Activated CD4-positive, alpha-beta T cell treated with anti-CD3 and anti-CD28 coated beads for 4 hours (primary cell): ENCODE data around the gene ASCL5.
"Not testable (repeated sequence)": the region's sequence is repeated elsewhere in the genome, so short reads cannot be mapped to it uniquely, and the experiment has no call there.

Experiments used
- DNase-seq, 2 donors: peaks; one replicate each; pipeline ENCODE4 v3.0.0-alpha.2; 2020

ASCL5 gene, protein sequence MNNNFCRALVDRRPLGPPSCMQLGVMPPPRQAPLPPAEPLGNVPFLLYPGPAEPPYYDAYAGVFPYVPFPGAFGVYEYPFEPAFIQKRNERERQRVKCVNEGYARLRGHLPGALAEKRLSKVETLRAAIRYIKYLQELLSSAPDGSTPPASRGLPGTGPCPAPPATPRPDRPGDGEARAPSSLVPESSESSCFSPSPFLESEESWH

DNA sequence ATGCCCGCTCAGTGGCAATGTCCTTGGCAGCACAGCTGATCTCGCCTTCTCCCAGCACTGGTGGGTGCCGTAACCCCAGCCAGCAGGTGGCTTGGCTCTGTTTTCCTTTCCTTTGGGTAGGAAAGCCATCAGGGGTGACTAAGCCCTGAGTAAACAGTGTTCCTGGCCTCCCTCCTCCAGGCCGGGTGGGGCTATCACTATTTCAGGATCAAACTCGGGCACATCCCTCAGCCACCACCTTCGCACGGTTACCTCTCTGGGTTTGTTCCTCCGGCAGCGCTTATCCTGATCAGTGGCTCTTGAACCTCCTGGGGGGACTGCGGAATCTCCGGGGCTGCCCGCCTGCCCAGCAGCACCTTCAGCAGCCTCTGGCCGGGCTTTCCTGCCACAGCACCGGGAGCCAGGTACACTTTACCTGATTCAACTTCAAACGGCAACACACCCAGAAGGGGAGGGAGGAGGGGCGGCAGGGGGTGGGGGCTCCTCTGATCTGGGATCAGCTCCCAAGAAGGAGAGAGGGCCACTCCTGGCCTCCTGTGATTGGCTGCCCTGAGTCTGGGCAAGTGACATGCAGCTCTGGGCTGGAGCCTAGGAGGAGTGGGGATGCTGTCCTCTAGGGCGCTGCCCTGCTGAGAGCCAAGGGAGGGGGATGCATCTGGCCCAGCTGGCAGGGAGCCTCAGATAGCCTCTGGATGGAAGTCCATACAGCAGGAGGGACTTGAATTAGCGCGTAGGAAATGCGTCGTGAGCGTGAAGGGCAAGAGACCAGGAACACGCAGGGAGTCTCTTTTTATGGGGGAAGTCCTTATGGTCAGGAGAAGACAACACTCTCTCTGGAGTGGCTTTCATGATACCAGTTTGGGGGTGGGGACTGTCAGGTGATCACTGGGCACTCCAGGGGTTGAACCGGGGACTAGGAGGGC, at the start of gene ASCL5:
Gene ASCL5, minus strand, starts transcription at position 353 of the 923 bp plus-strand sequence. CDS start 11,812 bp downstream, outside the sequence.
- DNase-seq, result no peak

GRCh38 chr1:201175820-201176500, 49.0 kb upstream of the ASCL5 start:
- no peak for DNase-seq

GRCh38 chr1:201173736-201174135, 46.8 kb upstream of the ASCL5 start:
- DNase-seq, result no peak

GRCh38 chr1:201172999-201173610, 46.1 kb upstream of the ASCL5 start:
- no peak for DNase-seq

- DNase-seq, result no peak
Measured at GRCh38 chr1:201172326-201172725, 45.3 kb upstream of the ASCL5 start.

DNA sequence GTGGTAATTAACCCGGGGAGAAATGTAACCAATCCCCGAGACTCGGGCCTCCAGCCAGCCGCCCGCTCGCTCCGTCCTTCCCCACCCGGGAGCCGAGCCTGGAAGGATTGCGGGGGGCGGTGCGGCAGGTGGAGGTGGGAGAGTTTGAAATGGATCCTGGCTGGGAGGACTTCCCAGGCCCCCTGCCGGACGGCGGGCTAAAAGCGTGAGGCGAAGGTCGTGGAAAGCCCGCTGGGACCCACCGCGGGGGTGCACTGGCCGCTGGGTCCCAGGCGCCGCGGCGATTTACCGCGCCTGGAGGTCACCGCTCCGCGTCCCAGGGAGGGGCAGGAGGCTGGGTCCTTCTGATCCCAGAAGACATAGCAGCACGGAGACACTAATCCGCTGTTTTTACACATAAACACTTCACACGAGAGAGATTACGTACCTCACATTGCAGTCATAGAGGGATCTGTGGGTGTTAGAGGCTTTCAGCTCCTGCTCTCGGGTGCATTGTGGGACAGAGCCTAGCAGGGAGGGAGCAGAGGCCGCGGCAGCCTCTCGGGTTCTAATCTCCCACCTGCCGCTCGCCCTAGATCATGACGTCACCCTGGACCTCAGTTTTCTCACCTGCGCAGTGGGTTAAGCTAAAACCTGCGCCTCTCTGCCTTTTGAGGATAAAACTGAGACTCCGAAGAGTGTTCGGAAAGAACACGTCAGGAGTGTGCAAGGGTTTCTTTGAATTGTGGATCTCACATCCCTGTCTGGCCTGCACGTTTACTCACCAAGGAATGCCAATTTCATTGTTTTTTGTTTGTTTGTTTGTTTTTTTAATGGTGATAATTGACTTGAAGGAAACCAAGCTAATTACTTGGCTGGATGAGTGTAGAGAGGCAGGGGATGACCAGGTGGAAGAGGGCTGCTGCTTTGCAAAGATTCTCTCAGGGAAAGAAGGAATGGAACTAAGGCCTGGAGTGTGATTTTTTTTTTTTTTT, 44.4 kb upstream of the ASCL5 start:
- DNase-seq, result peak; percentile 26 to 33

- DNase-seq, result peak; percentile 57 to 58
Measured at GRCh38 chr1:201170533-201171062, 43.6 kb upstream of the ASCL5 start.

DNA sequence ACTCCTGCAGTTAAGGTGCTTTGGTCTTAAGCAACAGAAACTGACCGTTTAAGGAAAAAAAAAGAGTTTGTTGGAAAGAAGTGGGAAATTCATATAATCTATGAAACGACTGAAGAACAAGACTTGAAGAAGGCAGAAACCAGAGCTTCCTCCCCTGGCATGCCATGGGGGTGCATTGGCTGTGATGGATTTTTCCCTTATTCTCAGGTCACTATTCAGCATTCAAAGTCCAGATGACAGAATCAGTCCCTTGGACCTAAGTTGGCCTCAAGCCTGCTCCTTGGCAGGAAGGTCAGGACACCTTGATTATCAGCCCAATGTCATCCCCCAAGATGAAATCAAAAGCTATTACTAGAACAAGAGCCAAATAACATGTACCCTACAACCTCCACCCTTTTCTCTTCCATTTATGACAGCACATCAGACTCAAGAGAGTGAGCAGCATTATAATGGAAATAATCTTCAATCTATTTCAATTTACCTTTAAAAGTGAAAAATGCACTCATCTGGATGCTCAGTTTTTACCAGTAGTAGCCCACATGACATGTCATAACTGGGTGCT, 43.1 kb upstream of the ASCL5 start:
- no peak for DNase-seq

- no peak for DNase-seq
Measured at GRCh38 chr1:201169203-201169602, 42.2 kb upstream of the ASCL5 start.

DNA sequence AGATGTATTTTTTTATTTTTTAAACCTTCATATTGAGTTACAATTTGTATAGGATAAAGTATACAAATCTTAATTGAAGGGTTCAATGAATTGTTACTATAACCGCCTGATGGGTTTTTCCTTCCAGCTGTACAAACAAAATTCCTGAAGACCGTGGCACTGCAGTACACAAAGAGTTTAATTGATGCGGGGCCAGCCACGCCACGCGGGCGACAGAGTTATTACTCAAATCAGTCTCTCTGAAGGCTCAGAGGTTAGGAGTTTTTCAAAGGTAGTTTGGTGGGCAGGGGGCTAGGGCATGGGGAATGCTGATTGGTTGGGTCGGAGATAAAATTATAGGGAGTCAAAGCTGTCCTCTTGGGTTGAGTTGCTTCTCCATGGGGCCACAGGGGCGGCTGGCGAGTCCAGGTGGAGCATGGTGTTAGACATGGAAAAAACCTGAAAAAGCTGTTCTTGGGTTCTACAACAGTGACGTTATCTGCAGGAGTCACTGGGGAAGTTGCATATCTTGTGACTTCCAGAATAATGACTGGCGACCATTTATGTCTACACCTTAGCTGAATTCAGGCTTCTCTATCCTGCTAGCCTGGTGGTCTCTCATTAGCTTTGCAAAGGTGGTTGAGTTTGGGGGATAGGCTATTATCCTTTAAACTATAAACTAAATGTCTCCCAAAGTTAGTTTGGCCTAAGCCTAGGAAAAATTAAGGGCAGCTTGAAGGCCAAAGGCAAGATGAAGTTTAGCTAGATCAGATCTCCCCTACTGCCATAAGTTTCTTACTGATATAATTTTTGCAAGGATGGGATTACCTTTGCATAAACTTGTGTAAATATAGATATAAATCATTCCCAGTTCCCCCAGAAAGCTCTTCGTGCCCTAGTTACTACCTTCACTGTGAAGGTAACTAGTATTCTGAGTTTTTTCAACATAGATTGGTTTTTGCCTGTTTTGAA, 40.3 kb upstream of the ASCL5 start:
- DNase-seq, result no peak

DNA sequence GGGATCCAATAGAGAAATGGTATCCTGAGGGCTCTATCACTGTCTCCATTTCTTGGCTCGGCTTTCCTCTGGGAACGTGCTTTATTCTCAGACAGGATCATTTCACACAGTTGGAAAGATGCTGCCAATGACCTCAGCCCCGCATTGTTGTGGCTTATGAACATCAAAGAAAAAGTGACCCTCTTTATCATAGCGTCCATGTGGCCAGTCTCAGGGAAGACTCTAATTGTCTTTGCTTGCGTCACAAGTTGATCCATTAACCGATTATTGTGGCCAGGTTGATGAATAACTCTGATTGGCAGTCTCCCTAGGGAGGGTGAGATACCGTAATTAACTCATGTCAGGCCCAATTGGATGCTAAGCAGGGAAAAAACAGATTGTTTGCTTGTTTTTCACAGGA, 37.7 kb upstream of the ASCL5 start:
- DNase-seq, result no peak

- no peak for DNase-seq
Measured at GRCh38 chr1:201163707-201164106, 36.7 kb upstream of the ASCL5 start.

DNA sequence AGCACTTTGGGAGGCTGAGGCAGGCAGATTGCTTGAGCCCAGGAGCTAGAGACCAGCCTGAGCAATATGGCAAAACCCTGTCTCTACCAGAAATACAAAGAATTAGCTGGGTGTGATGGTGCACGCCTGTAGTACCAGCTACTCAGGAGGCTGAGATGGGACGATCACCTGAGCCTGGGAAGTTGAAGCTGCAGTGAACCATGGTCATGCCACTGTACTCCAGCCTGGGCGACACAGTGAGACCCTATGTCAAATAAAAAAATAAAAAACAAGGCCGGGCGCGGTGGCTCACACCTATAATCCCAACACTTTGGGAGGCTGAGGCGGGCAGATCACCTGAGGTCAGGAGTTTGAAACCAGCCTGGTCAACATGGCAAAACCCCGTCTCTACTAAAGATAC, 36.1 kb upstream of the ASCL5 start:
- not testable (repeated sequence) for DNase-seq

DNA sequence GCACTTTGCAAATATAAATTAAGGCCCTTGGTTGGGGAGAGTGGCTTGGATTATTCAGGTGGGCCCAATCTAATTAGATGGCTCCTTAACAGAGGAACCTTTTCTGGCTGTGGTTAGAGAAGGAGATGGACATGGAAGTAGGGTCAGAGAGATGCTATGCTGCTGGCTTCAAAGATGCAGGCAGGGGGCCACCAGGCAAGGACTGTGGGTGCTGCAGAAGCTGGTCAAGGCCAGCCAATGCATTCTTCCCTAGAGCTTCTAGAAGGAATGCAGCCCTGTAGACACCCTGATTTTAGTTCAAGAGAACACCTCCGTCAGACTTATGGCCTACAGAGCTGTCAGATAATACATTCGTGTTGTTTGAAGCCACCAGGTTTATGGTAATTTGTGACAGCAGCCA, 31.0 kb upstream of the ASCL5 start:
- DNase-seq, result no peak

DNA sequence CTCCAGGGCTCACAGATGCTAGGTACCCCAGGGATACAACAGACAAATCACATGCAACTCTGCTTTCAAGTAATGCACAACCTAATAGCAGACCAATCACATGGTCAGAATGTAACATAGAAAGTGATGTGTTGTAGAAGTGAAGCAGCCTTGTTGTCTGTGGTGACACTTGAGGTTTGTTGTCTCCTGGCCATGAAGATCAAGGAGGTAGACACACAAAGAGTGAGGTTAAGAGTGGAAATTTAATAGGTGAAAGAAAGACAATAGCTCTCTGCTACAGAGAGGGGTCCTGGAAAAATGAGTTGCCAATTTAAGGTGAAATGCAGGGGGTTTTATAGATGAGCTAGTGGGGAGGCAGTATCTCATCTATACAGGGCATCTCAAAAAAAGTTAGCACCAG, 29.8 kb upstream of the ASCL5 start:
- DNase-seq, result no peak

- no peak for DNase-seq
Measured at GRCh38 chr1:201156346-201156745, 29.4 kb upstream of the ASCL5 start.

- no peak for DNase-seq
Measured at GRCh38 chr1:201155354-201155753, 28.4 kb upstream of the ASCL5 start.

- DNase-seq, result peak; percentile 97 to 99
Measured at GRCh38 chr1:201154389-201155165, 27.6 kb upstream of the ASCL5 start, which contains the start of gene TMEM9. Gene TMEM9, minus strand, starts transcription at chr1:201154474. Its CDS starts 551 bp downstream, at chr1:201153923.
